GM19468 (cell line): ENCODE measurements around the gene ROCK2.

Source experiments
- ATAC-seq: cut with Tn5 transposase; IDR thresholded peaks from one replicate; pipeline ENCODE4 v1.9.1; 2021; ENCODE audit warnings: mild to moderate bottlenecking, moderate library complexity, moderate number of reproducible peaks; ENCODE audit not compliant: unreplicated experiment; ENCODE audit errors: extremely low read depth

Gene ROCK2

GRCh38 chr2:11314487-11314886, 29.9 kb downstream of the ROCK2 start:
- ATAC-seq: no peak

DNA sequence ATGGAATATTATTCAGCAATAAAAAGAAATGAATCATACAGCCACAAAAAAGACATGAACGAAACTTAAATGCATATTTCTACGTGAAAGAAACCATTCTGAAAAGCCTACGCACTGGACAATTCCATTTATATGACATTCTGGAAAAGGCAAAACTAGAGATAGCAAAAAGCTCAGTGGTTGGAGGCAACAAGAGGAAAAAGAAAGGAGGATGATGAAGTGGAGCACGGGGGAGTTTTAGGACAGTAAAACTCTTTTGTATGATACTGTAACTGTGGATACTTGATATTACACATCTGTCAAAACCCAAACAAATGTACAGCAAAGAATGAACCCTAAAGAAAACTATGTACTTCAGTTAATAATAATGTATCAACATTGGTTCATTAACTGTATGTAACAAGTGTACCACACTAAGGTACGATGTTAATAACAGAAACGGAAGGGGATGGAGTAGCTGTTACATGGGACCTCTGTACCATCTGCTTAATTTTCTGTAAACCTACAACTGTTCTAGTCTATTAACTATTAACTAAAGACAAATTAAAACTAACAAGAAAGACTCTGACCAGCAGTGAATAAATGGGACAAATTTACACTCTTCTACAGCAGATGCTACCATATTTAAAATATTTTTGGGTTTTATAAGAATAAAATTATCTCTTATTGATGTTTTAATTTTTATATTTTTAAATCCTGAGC, 31.5 kb downstream of the ROCK2 start:
- ATAC-seq: no peak

DNA sequence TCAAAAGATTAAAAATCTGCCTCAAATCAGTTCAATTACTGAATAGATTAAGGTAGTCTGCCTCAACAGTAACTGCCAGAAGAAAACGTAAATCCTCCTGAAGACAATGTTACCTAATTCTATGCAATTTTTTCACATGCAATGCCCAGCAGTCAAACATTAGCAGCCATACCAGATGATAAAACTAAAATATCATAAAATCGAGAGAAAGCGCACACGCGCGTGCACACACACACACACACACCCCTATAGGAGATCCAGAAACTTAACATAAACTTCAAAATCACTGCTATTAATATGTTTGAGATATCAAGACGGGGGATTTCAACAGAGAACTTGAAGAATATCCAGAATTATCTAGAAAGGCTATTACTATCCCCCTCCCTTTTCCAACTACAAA, 32.9 kb downstream of the ROCK2 start:
- ATAC-seq: no peak

DNA sequence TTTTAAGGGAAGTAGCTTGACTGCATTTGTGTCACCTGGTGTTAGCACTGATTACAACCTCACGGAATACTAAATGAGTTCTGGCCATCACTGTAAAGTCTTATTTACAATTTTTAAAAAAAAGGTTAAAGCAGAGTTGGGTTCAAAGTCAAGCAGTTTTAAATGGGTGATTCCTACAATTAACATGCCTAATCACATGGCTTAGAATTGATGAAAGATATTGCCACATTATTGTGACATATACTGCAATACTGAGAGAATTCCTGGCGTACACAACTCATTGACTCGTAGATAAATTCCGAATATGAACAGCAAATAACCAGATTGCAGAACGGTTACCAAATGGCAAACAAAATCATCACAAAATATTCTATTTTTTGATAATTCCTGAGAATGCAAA, 34.2 kb downstream of the ROCK2 start:
- no peak for ATAC-seq

DNA sequence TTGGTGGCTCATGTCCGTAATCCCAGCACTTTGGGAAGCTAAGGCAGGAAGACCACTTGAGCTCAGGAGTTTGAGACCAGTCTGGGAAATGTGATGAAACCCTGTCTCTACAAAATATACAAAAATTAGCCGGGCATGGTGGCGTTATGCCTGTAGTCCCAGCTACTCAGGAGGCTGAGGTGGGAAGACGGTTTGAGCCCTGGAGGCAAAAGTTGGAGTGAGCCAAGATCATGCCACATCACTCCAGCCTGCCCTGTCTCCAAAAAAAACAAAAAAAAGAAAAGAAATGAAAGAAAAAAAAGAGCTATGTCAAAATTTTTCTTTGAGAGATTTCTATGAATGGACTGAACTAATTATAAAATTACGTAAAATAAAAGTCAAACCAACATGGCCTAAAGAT, 34.7 kb downstream of the ROCK2 start:
- ATAC-seq: no peak

GRCh38 chr2:11307764-11308415, 36.5 kb downstream of the ROCK2 start:
- ATAC-seq: no peak

DNA sequence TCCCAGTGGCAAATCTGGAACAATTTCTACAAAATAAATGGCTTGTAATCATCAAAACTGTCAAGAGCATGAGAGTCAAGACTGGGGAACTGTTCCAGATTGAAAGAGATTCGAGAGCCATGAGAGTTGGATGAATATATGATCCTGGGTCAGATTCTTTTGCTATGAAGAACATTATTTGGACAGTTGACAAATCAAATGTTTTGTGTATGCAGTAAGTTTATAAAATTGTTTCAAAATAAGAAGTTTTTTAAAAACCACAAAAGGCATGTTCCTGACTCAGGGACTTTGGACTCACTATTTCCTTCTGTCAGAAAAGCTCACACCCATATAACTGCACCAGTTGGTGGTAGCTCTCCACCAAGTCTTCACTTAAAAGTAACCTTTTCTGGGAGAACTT, 38.5 kb downstream of the ROCK2 start:
- ATAC-seq: no peak

- no peak for ATAC-seq
These were observed 39.1 kb downstream of the ROCK2 start for GRCh38 chr2:11305338-11305737.

DNA sequence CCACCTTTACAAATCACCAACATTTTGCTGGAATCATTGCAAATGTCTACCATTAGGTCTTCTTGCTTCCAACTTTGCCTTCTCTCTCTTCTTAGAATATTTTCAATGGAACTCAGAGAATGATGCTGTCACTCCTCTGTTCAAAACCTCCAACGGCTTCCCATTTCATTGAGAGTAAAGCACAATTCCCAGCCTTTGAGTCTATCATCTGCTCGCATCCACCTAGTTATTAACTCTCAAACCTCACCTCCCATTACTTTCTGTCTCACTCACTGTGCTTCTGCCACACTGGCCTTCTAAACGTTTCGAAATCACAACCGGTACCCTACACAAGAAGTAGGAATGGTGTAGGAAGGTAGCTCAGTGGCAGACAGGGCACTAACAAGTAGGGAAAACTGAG, 40.0 kb downstream of the ROCK2 start:
- no peak for ATAC-seq

GRCh38 chr2:11303290-11304013, 41.0 kb downstream of the ROCK2 start:
- ATAC-seq: no peak

DNA sequence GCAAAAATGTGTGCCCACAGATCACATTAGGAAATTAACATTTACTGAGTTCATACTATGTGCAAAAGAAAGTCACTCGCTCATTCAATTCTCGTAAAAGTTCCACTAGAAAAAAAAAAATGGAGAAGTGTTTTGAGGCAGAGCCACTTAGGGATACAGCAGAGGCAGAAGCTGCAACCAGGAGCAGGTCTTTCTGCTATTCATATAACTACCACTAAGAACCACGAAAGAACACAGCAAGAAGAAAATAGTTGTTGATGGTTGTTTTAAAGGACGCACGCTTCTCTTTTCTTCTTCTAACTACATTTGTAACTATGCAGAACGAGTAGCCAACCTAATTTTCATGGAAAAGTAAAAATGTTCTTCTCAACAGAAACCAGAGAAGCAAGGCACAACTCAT, 45.0 kb downstream of the ROCK2 start:
- ATAC-seq: no peak

GRCh38 chr2:11298592-11298991, 45.8 kb downstream of the ROCK2 start:
- no peak for ATAC-seq

DNA sequence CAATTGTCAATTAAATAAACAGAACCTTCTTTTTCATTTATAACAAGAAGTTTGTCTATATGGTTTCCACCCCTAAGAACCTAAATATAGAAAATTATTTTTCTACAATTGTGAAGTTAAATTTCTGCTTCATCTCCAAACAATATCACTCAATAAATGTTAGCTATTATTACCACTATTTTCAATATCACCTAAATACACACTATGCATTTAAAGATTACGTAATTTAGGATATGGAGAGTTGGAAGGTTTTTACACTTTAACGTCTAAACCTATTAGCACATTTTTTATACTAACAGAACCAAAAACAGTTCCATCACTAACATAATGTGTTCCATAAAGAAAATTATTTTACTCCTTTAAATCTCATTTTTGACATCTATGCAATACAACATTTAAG, 48.0 kb downstream of the ROCK2 start:
- ATAC-seq: no peak

GRCh38 chr2:11292464-11293255, 51.8 kb downstream of the ROCK2 start:
- no peak for ATAC-seq

DNA sequence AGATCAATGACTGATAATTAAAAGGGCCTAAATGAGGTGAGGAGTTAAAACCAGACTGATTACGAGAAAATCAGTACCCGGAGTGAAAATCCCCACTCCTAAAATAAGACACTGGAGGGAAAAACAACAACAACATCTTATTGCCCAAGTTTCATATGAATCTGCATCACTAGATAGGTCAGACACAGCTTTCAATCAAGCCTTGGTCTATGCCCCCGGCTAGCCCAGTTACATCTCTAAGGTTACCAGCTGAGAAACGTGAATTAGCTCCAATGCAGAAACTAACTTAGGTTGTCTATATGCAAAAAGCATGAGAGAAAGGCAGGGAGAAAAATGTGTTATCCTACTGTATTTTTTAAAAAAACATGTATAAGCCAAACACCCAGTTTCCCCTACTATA, 53.7 kb downstream of the ROCK2 start:
- ATAC-seq: no peak

- ATAC-seq: no peak
These were observed 54.2 kb downstream of the ROCK2 start for GRCh38 chr2:11290211-11290610.

DNA sequence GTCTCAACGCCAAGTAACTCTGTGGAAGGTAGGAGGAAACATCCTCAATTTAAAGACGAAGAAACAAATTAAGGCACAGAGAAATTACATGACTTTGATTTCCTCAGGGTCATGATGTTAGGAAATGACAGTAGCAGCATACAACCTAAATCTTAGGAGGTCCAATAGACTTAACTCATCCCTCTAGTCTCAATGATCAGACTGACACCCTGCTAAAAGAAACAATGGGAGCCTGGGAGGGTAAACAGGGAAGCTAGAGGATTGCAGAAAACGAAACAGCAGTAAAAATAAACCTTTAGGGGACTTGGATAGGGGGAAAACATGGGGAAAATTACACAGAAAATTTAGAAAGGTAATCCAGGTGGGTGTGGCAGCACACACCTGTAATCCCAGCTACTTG, 56.0 kb downstream of the ROCK2 start:
- no peak for ATAC-seq

DNA sequence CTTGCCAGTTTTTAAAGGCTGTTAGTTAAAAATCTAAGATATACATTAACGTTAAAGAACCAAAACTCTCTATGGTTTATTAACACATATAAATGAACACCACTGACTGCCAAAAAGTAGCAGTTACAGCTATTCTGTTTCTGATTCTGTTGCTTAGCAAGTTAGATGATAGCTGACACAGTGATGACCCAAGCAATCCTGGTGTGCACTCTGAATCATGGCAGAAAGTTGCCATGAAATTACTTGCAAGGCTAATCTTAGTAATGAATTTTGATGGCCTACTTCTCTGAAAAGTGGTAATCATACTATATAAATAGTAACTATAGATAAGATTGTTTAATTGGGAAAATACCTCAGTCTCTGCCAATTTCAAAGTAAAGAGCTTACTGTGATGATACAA, 57.7 kb downstream of the ROCK2 start:
- ATAC-seq: no peak

DNA sequence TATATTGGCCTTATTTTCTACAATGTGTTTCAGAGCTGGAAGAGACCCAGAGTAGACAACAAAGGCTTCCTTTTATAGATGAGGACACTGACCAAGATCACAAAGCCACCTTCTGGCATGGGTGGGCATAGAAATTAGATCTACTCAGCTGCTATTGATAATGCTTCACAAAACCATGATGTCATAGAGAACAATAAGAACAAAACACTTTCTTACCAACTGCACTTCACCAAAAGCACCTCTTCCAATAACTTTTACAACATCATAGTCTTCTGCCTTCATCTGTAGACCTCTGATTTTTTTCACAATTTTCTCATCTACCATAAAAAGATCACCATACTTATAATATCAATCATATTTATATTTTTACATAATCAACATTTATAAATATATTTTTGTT, 58.1 kb downstream of the ROCK2 start:
- ATAC-seq: no peak

- no peak for ATAC-seq
These were observed 58.9 kb downstream of the ROCK2 start for GRCh38 chr2:11285499-11285898.

GRCh38 chr2:11281186-11281585, 63.2 kb downstream of the ROCK2 start:
- ATAC-seq: no peak
